Choroid plexus epithelial cell (primary cell): ENCODE results near the gene RAD9A.

Source experiments
- DNase-seq: peaks from one replicate; pipeline ENCODE4 v3.0.0-alpha.2; 2010; ENCODE audit warnings: low read depth
- H3K4me3 ChIP-seq: 2 replicates; pipeline ENCODE4 v1.5.1; 2011; ENCODE audit warnings: low read depth, mild to moderate bottlenecking, control low read depth, low read length, moderate library complexity
- CTCF ChIP-seq: conservative IDR thresholded peaks from 2 replicates; pipeline ENCODE4 v1.5.1; 2011; ENCODE audit warnings: low read depth, mild to moderate bottlenecking, control low read depth, inconsistent platforms, low read length, moderate library complexity

The RAD9A gene

GRCh38 chr11:67369275-67369674 is 22.5 kb upstream of the RAD9A start:
- H3K4me3 ChIP-seq: no peak overlapping the region
- no peak for TF ChIP-seq CTCF
- no peak for DNase-seq

GRCh38 chr11:67369801-67370284 is 21.9 kb upstream of the RAD9A start:
- H3K4me3 ChIP-seq: peak overlapping the region; percentile 1
- peak; percentile 65 for DNase-seq
- TF ChIP-seq CTCF: peak; percentile 1

GRCh38 chr11:67370351-67371076 is 21.3 kb upstream of the RAD9A start:
- no peak for DNase-seq
- TF ChIP-seq CTCF: no peak
- peak overlapping the region; percentile 14 for H3K4me3 ChIP-seq

- peak overlapping the region; percentile 67 for H3K4me3 ChIP-seq
- peak; percentile 65 for TF ChIP-seq CTCF
- peak; percentile 62 for DNase-seq
These were observed 20.4 kb upstream of the RAD9A start for GRCh38 chr11:67371189-67371910.

- no peak for TF ChIP-seq CTCF
- DNase-seq: no peak
- peak overlapping the region; percentile 67 for H3K4me3 ChIP-seq
These were observed 19.9 kb upstream of the RAD9A start for GRCh38 chr11:67371911-67372320.

- peak overlapping the region; percentile 67 for H3K4me3 ChIP-seq
- no peak for DNase-seq
- TF ChIP-seq CTCF: no peak
These were observed 19.3 kb upstream of the RAD9A start for GRCh38 chr11:67372321-67372992.
